Measurements from ENCODE around the gene SPEM2. TPM values are rescaled to one million over a fixed set of nuclear protein-coding genes. Genes with fewer than 3 reads are reported as not detected.

The SPEM2 gene
- total and polyA plus RNA-seq, 4 donors: not detected

- Histone ChIP-seq H3K27me3 (ENCODE audit: control insufficient read depth in 4 of 4, insufficient read depth in 4 of 4, low read length in 3 of 4) (no peaks in the 10 kb centered on the region), H3K9me3 (ENCODE audit: control insufficient read depth in 4 of 4, low read length in 3 of 4) (no peaks in the 10 kb centered on the region), H3K4me3 (ENCODE audit: low read depth in 1 of 3, low read length in 3 of 3) (no peak overlapping the region), H3K4me1 (ENCODE audit: control insufficient read depth in 4 of 4, insufficient read depth in 4 of 4, low read length in 3 of 4) (no peaks in the 10 kb centered on the region), H3K36me3 (ENCODE audit: control insufficient read depth in 4 of 4, insufficient read depth in 3 of 4, low read depth in 1 of 4, low read length in 3 of 4) (no peaks in the 10 kb centered on the region), H3K9ac (ENCODE audit: low read depth in 1 of 2, low read length in 2 of 2) (no peak overlapping the region), H3K27ac (ENCODE audit: low read depth in 1 of 2, low read length in 2 of 2) (no peak overlapping the region)
- DNase-seq (ENCODE audit: low spot score): no peak
- TF ChIP-seq NR2F2 (IDR thresholded peaks at IDR 0.05) (no peak), MAX (IDR thresholded peaks at IDR 0.05) (no peak), RAD21 (IDR thresholded peaks at IDR 0.05) (no peak), EGR1 (IDR thresholded peaks at IDR 0.05; ENCODE audit: low read depth in 2 of 2) (no peak), REST (IDR thresholded peaks at IDR 0.05) (no peak), HNF4G (IDR thresholded peaks at IDR 0.05) (no peak), CTCF (IDR thresholded peaks at IDR 0.05; ENCODE audit: low read depth, low read length, missing input control) (no peak)
- 91% methylated on average over 23 of the region's 23 CpGs for WGBS
These were observed 9.6 kb upstream of the SPEM2 start for GRCh38 chr17:7415784-7416183.

GRCh38 chr17:7416323-7416722 is 9.1 kb upstream of the SPEM2 start:
- 81% methylated on average over 6 of the region's 6 CpGs for WGBS
- no peak overlapping the region for H3K27ac ChIP-seq (ENCODE audit: low read depth in 1 of 2, low read length in 2 of 2)
- H3K27me3 ChIP-seq (ENCODE audit: control insufficient read depth in 4 of 4, insufficient read depth in 4 of 4, low read length in 3 of 4): no peaks in the 10 kb centered on the region
- TF ChIP-seq GABPA (IDR thresholded peaks at IDR 0.05 in 1 of 2, conservative IDR thresholded peaks at IDR 0.05 in 1 of 2) (no peak), JUND (IDR thresholded peaks at IDR 0.05) (no peak), EGR1 (IDR thresholded peaks at IDR 0.05; ENCODE audit: low read depth in 2 of 2) (no peak), MAX (IDR thresholded peaks at IDR 0.05) (no peak), YY1 (IDR thresholded peaks at IDR 0.05) (no peak), RXRA (IDR thresholded peaks at IDR 0.05) (no peak), RAD21 (IDR thresholded peaks at IDR 0.05) (no peak), ATF3 (IDR thresholded peaks at IDR 0.05) (no peak), ZBTB33 (IDR thresholded peaks at IDR 0.05) (no peak), SP1 (IDR thresholded peaks at IDR 0.05) (no peak), TAF1 (conservative IDR thresholded peaks at IDR 0.05) (no peak), HNF4A (conservative IDR thresholded peaks at IDR 0.05) (no peak), FOXA2 (IDR thresholded peaks at IDR 0.05) (no peak), CTCF (IDR thresholded peaks at IDR 0.05; ENCODE audit: low read depth, low read length, missing input control) (no peak)
- no peak overlapping the region for H3K9ac ChIP-seq (ENCODE audit: low read depth in 1 of 2, low read length in 2 of 2)
- no peaks in the 10 kb centered on the region for H3K9me3 ChIP-seq (ENCODE audit: control insufficient read depth in 4 of 4, low read length in 3 of 4)
- H3K4me3 ChIP-seq (ENCODE audit: low read depth in 1 of 3, low read length in 3 of 3): no peak overlapping the region
- DNase-seq (ENCODE audit: low spot score): no peak
- no peaks in the 10 kb centered on the region for H3K36me3 ChIP-seq (ENCODE audit: control insufficient read depth in 4 of 4, insufficient read depth in 3 of 4, low read depth in 1 of 4, low read length in 3 of 4)
- no peaks in the 10 kb centered on the region for H3K4me1 ChIP-seq (ENCODE audit: control insufficient read depth in 4 of 4, insufficient read depth in 4 of 4, low read length in 3 of 4)
